GM12864 (cell line): Measurements from ENCODE around the gene GAREM2.
A peak's percentile ranks its signal among the peaks of the same experiment; 100 is the strongest.

ENCODE experiments used
- DNase-seq: peaks from one replicate; pipeline ENCODE4 v3.0.0-alpha.2; 2011; ENCODE audit warnings: low read depth
- H3K4me3 ChIP-seq: 2 replicates; pipeline ENCODE4 v1.5.1; 2011; ENCODE audit warnings: mild to moderate bottlenecking, low read depth, low read length, control low read depth
- TF ChIP-seq, protein P1 (sequence below): IDR thresholded peaks from 2 replicates; pipeline ENCODE4 v1.5.1; 2011; ENCODE audit warnings: low read depth, mild to moderate bottlenecking, moderate library complexity, low read length, control low read depth, inconsistent platforms; ENCODE audit errors: missing control alignments

Gene GAREM2

GRCh38 chr2:26179446-26179913, 6.6 kb downstream of the GAREM2 start:
- TF ChIP-seq, protein P1, sequence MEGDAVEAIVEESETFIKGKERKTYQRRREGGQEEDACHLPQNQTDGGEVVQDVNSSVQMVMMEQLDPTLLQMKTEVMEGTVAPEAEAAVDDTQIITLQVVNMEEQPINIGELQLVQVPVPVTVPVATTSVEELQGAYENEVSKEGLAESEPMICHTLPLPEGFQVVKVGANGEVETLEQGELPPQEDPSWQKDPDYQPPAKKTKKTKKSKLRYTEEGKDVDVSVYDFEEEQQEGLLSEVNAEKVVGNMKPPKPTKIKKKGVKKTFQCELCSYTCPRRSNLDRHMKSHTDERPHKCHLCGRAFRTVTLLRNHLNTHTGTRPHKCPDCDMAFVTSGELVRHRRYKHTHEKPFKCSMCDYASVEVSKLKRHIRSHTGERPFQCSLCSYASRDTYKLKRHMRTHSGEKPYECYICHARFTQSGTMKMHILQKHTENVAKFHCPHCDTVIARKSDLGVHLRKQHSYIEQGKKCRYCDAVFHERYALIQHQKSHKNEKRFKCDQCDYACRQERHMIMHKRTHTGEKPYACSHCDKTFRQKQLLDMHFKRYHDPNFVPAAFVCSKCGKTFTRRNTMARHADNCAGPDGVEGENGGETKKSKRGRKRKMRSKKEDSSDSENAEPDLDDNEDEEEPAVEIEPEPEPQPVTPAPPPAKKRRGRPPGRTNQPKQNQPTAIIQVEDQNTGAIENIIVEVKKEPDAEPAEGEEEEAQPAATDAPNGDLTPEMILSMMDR: no peak
- DNase-seq: no peak
- no peak overlapping the region for H3K4me3 ChIP-seq

- DNase-seq: no peak
- no peak overlapping the region for H3K4me3 ChIP-seq
- TF ChIP-seq, protein P1: no peak
Observed at GRCh38 chr2:26182441-26182840, 9.6 kb downstream of the GAREM2 start.

DNA sequence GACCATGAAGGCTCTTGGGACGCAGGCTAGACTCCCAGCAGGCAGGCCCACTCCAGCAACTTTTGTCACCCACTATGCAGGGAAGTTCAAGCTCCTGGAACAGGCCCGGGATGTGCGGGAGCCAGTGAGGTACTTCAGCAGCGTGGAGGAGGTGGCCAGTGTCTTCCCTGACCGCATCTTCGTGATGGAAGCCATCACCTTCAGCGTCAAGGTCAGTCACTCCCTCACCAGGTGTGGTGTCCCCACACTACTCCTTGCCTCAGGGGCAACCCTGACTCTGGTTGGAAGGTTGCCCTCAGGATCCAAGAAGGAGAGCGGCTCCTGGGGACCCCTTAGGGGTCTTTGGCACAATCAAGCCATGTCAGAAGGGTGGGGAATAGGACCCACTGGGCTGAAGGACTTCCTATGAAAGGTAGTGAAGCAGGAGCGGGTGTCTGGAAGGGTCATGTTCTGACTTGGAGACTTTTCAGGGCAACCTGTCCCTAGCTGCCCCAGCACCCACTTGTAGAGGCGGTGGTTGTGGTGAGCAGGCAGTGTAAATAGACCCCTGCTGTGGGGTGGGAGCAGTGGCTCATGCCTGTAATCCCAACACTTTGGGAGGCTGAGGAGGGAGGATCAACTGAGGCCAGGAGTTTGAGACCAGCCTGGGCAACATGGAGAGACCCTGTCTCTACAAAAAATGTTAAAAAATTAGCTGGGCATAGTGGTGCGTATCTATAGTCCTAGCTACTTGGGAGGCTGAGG, 10.2 kb downstream of the GAREM2 start:
- no peak for DNase-seq
- TF ChIP-seq, protein P1: no peak
- H3K4me3 ChIP-seq: no peak overlapping the region

DNA sequence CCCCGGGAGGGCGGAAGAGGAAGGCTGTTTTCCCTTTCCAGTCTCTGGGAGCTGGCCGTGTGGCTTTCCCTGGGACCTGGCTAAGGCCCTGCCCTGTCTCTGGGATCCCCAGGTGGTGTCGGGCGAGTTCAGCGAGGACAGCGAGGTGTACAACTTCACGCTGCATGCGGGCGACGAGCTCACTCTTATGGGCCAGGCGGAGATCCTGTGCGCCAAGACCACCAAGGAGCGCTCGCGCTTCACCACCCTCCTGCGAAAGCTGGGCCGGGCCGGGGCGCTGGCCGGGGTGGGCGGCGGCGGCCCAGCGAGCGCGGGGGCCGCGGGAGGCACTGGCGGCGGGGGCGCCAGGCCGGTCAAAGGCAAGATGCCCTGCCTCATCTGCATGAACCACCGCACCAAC, 11.2 kb downstream of the GAREM2 start:
- DNase-seq: no peak
- TF ChIP-seq, protein P1: no peak
- H3K4me3 ChIP-seq: peak overlapping the region; percentile 52

DNA sequence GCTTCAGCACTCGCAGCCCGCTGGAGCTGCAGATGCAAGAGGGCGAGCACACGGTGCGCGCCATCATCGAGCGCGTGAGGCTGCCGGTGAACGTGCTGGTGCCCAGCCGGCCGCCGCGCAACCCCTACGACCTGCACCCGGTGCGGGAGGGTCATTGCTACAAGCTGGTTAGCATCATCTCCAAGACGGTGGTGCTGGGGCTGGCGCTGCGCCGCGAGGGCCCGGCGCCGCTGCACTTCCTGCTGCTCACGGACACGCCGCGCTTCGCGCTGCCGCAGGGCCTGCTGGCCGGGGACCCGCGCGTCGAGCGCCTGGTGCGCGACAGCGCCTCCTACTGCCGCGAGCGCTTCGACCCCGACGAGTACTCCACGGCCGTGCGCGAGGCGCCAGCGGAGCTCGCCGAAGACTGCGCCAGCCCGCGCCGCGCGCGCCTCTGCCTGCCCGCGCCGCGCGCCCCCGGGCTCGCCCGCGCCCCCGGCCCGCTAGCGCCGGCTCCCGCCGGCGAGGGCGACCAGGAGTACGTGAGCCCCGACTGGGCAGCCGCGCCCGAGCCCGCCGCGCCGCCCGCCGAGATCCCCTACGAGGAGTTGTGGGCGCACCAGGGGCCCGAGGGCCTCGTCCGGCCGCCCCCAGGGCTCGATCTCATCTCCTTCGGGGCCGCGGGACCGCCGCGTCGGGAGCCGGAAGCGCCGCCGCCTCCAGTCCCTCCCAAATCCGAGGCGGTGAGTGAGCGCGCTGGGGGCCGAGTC, 11.8 kb downstream of the GAREM2 start:
- TF ChIP-seq, protein P1: peak; percentile 72
- H3K4me3 ChIP-seq: peak overlapping the region; percentile 52
- DNase-seq: peak; percentile 37

- DNase-seq: no peak
- TF ChIP-seq, protein P1: no peak
- peak overlapping the region; percentile 50 for H3K4me3 ChIP-seq
Observed at GRCh38 chr2:26185304-26185928, 12.5 kb downstream of the GAREM2 start.
